Skeletal muscle tissue (tissue), 4 donors: ENCODE measurements around the gene STX4. TPM values are rescaled to one million over a fixed set of nuclear protein-coding genes. Genes with fewer than 3 reads are reported as not detected.
"Not testable (repeated sequence)": the region's sequence is repeated elsewhere in the genome, so short reads cannot be mapped to it uniquely, and the experiment has no call there.

Experiments used
- H3K27ac ChIP-seq: one replicate; pipeline ENCODE4 v1.7.0; 2013; ENCODE audit warnings: mild to moderate bottlenecking, low read depth, low read length, inconsistent platforms
- H3K27me3 ChIP-seq, 3 donors: one replicate each; pipeline ENCODE4 v1.7.0; 2013; ENCODE audit warnings: low read length in 3 of 3; ENCODE audit not compliant: control insufficient read depth in 3 of 3, insufficient read depth in 3 of 3
- H3K36me3 ChIP-seq, 3 donors: one replicate each; pipeline ENCODE4 v1.7.0; 2013; ENCODE audit warnings: low read length in 3 of 3; ENCODE audit not compliant: control insufficient read depth in 3 of 3, insufficient read depth in 3 of 3
- H3K4me1 ChIP-seq, 3 donors: one replicate each; pipeline ENCODE4 v1.7.0; 2013; ENCODE audit warnings: low read length in 3 of 3, mild to moderate bottlenecking in 3 of 3; ENCODE audit not compliant: control insufficient read depth in 3 of 3, insufficient read depth in 3 of 3
- H3K4me3 ChIP-seq, 3 donors: one replicate each; pipeline ENCODE4 v1.7.0; 2013; ENCODE audit warnings: low read length in 3 of 3
- H3K9ac ChIP-seq, 3 donors: one replicate each; pipeline ENCODE4 v1.7.0; 2013; ENCODE audit warnings: low read length in 3 of 3, mild to moderate bottlenecking in 3 of 3, moderate library complexity in 2 of 3, low read depth in 1 of 3
- H3K9me3 ChIP-seq, 3 donors: one replicate each; pipeline ENCODE4 v1.7.0; 2013; ENCODE audit warnings: low read length in 3 of 3; ENCODE audit not compliant: control insufficient read depth in 3 of 3
- total RNA-seq: library from RNA; depleted of rRNA; stranded (reverse); fragments of >200 nt; gene quantifications from one replicate; pipeline ENCODE4 v1.2.3, GENCODE V29; 2014
- donor health status: Osteomylitis.

STX4 gene
- total RNA-seq, 1 donor from 2014 or later, result 19.3 TPM

- Histone ChIP-seq H3K36me3 (no peaks in the 10 kb centered on the region), H3K27me3 (peaks cover 37 to 55% (median 48%) of the 10 kb centered on the region in 3 donors), H3K4me1 (peaks cover 0 to 3% (median 0%) of the 10 kb centered on the region in 3 donors), H3K9ac (no peak overlapping the region), H3K4me3 (no peak overlapping the region), H3K9me3 (no peaks in the 10 kb centered on the region), H3K27ac (no peak overlapping the region)
These were observed 25.7 kb upstream of the STX4 start for GRCh38 chr16:31007684-31008083.

- no peaks in the 10 kb centered on the region for H3K9me3 ChIP-seq
- H3K4me3 ChIP-seq, result no peak overlapping the region
- H3K36me3 ChIP-seq, result no peaks in the 10 kb centered on the region
- H3K4me1 ChIP-seq, result no peaks in the 10 kb centered on the region
- H3K27me3 ChIP-seq, result peaks cover 37 to 52% (median 48%) of the 10 kb centered on the region in 3 donors
- H3K9ac ChIP-seq, result no peak overlapping the region
- H3K27ac ChIP-seq, result no peak overlapping the region
These were observed 25.2 kb upstream of the STX4 start for GRCh38 chr16:31008149-31008548.

- H3K4me1 ChIP-seq, result no peaks in the 10 kb centered on the region
- H3K9me3 ChIP-seq, result no peaks in the 10 kb centered on the region
- no peak overlapping the region for H3K9ac ChIP-seq
- no peaks in the 10 kb centered on the region for H3K36me3 ChIP-seq
- no peak overlapping the region for H3K27ac ChIP-seq
- H3K27me3 ChIP-seq, result peaks cover 39 to 55% (median 50%) of the 10 kb centered on the region in 3 donors
- no peak overlapping the region for H3K4me3 ChIP-seq
These were observed 24.8 kb upstream of the STX4 start for GRCh38 chr16:31008551-31008950.

- no peak overlapping the region for H3K27ac ChIP-seq
- H3K36me3 ChIP-seq, result no peaks in the 10 kb centered on the region
- H3K4me1 ChIP-seq, result no peaks in the 10 kb centered on the region
- no peak overlapping the region for H3K4me3 ChIP-seq
- H3K9ac ChIP-seq, result no peak overlapping the region
- H3K27me3 ChIP-seq, result peaks cover 40 to 57% (median 50%) of the 10 kb centered on the region in 3 donors
- no peaks in the 10 kb centered on the region for H3K9me3 ChIP-seq
These were observed 24.2 kb upstream of the STX4 start for GRCh38 chr16:31009120-31009519.

GRCh38 chr16:31009894-31010584, 23.3 kb upstream of the STX4 start:
- no peak overlapping the region for H3K9ac ChIP-seq
- H3K4me3 ChIP-seq, result no peak overlapping the region
- H3K27me3 ChIP-seq, result peaks cover 44 to 59% (median 53%) of the 10 kb centered on the region in 3 donors
- no peak overlapping the region for H3K27ac ChIP-seq
- H3K4me1 ChIP-seq, result no peaks in the 10 kb centered on the region
- H3K9me3 ChIP-seq, result no peaks in the 10 kb centered on the region
- no peaks in the 10 kb centered on the region for H3K36me3 ChIP-seq

GRCh38 chr16:31010585-31011325, 22.6 kb upstream of the STX4 start, which contains the start of gene STX1B:
STX1B (minus strand) TSS chr16:31010638; CDS start chr16:31010396, 242 bp downstream.
- Histone ChIP-seq H3K9me3 (no peaks in the 10 kb centered on the region), H3K9ac (no peak within 1 kb of the TSS), H3K36me3 (no peaks in the 10 kb centered on the region), H3K27ac (no peak within 1 kb of the TSS), H3K27me3 (peaks cover 47 to 64% (median 54%) of the 10 kb centered on the region in 3 donors), H3K4me1 (no peaks in the 10 kb centered on the region), H3K4me3 (no peak within 1 kb of the TSS)

- not testable (repeated sequence) for H3K4me1 ChIP-seq, H3K9ac ChIP-seq, H3K27ac ChIP-seq, H3K4me3 ChIP-seq, H3K9me3 ChIP-seq, H3K36me3 ChIP-seq
- peaks cover 47 to 62% (median 53%) of the 10 kb centered on the region in 3 donors for H3K27me3 ChIP-seq
These were observed 21.5 kb upstream of the STX4 start for GRCh38 chr16:31011815-31012214.

GRCh38 chr16:31013292-31013691, 20.1 kb upstream of the STX4 start:
- H3K27me3 ChIP-seq, result peaks cover 42 to 54% (median 42%) of the 10 kb centered on the region in 3 donors
- not testable (repeated sequence) for H3K27ac ChIP-seq, H3K9me3 ChIP-seq, H3K9ac ChIP-seq, H3K36me3 ChIP-seq, H3K4me1 ChIP-seq, H3K4me3 ChIP-seq

- H3K27me3 ChIP-seq, result peaks cover 21 to 34% (median 21%) of the 10 kb centered on the region in 3 donors
- H3K9ac ChIP-seq, result no peak overlapping the region
- H3K4me3 ChIP-seq, result no peak overlapping the region
- no peaks in the 10 kb centered on the region for H3K36me3 ChIP-seq
- H3K27ac ChIP-seq, result no peak overlapping the region
- no peaks in the 10 kb centered on the region for H3K4me1 ChIP-seq
- H3K9me3 ChIP-seq, result no peaks in the 10 kb centered on the region
These were observed 17.3 kb upstream of the STX4 start for GRCh38 chr16:31016018-31016417.

GRCh38 chr16:31017756-31018155, 15.6 kb upstream of the STX4 start:
- not testable (repeated sequence) for H3K27ac ChIP-seq, H3K4me3 ChIP-seq, H3K9ac ChIP-seq, H3K9me3 ChIP-seq, H3K4me1 ChIP-seq, H3K36me3 ChIP-seq
- peaks cover 9 to 19% (median 10%) of the 10 kb centered on the region in 3 donors for H3K27me3 ChIP-seq
